UCSD-AML1 (cell line): ENCODE data around the gene BPIFA1.

Experiments
- DNase-seq: peaks from one replicate; lab custom pipeline; 2025; ENCODE audit not compliant: unreplicated experiment; lab: John Stamatoyannopoulos, UW

BPIFA1 gene

GRCh38 chr20:33277471-33278441 is 42.0 kb downstream of the BPIFA1 start:
- DNase-seq: no peak

- DNase-seq: no peak
Measured at GRCh38 chr20:33278700-33279099, 42.9 kb downstream of the BPIFA1 start.

GRCh38 chr20:33279261-33279910 is 43.6 kb downstream of the BPIFA1 start:
- no peak for DNase-seq

- no peak for DNase-seq
Measured at GRCh38 chr20:33280000-33280680, 44.3 kb downstream of the BPIFA1 start.

GRCh38 chr20:33280775-33281174 is 45.0 kb downstream of the BPIFA1 start:
- no peak for DNase-seq

- no peak for DNase-seq
Measured at GRCh38 chr20:33281550-33282146, 45.9 kb downstream of the BPIFA1 start.

- no peak for DNase-seq
Measured at GRCh38 chr20:33282196-33282934, 46.6 kb downstream of the BPIFA1 start.

GRCh38 chr20:33282991-33283555 is 47.3 kb downstream of the BPIFA1 start, which contains the start of gene BPIFB1:
Gene BPIFB1 (plus strand): TSS chr20:33283214. CDS start chr20:33286074, 2,860 bp downstream.
- DNase-seq: no peak

GRCh38 chr20:33284284-33284683 is 48.5 kb downstream of the BPIFA1 start:
- DNase-seq: no peak

- no peak for DNase-seq
Measured at GRCh38 chr20:33284937-33285336, 49.1 kb downstream of the BPIFA1 start.

GRCh38 chr20:33285861-33286495 is 50.2 kb downstream of the BPIFA1 start:
- DNase-seq: no peak

GRCh38 chr20:33287884-33288283 is 52.1 kb downstream of the BPIFA1 start:
- DNase-seq: no peak

GRCh38 chr20:33290852-33291251 is 55.1 kb downstream of the BPIFA1 start:
- no peak for DNase-seq

GRCh38 chr20:33291416-33291815 is 55.6 kb downstream of the BPIFA1 start:
- no peak for DNase-seq

GRCh38 chr20:33291830-33292355 is 56.1 kb downstream of the BPIFA1 start:
- DNase-seq: peak; percentile 59
